NAMALWA (cell line): ENCODE data around the gene RBM17.
"Not testable (repeated sequence)": the region's sequence is repeated elsewhere in the genome, so short reads cannot be mapped to it uniquely, and the experiment has no call there.

ENCODE experiments used
- DNase-seq: peaks from one replicate; pipeline ENCODE4 v3.0.0-alpha.2; 2015; ENCODE audit warnings: low spot score

The RBM17 gene, protein sequence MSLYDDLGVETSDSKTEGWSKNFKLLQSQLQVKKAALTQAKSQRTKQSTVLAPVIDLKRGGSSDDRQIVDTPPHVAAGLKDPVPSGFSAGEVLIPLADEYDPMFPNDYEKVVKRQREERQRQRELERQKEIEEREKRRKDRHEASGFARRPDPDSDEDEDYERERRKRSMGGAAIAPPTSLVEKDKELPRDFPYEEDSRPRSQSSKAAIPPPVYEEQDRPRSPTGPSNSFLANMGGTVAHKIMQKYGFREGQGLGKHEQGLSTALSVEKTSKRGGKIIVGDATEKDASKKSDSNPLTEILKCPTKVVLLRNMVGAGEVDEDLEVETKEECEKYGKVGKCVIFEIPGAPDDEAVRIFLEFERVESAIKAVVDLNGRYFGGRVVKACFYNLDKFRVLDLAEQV

GRCh38 chr10:6088721-6089333 lies at the start of gene RBM17:
Gene RBM17 (plus strand): TSS chr10:6089034. CDS start chr10:6097066, 8,032 bp downstream.
- DNase-seq: peak; percentile 97

GRCh38 chr10:6039711-6040110 lies 49.1 kb upstream of the RBM17 start:
- DNase-seq: no peak

GRCh38 chr10:6040205-6040604 lies 48.6 kb upstream of the RBM17 start:
- no peak for DNase-seq

DNA sequence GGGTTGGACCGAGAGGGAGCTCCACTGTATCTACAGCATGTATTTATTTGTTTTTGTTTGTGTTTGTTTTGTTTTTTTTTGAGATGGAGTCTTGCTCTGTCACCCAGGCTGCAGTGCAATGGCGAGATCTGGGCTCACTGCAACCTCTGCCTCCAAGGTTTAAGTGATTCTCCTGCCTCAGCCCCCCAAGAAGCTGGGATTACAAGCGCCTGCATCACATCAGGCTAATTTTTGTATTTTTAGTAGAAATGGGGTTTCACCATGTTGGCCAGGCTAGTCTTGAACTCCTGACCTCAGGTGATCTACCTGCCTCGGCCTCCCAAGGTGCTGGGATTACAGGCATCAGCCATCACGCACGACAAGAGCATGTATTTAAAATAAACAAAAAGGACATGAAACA lies 45.5 kb upstream of the RBM17 start:
- not testable (repeated sequence) for DNase-seq

DNA sequence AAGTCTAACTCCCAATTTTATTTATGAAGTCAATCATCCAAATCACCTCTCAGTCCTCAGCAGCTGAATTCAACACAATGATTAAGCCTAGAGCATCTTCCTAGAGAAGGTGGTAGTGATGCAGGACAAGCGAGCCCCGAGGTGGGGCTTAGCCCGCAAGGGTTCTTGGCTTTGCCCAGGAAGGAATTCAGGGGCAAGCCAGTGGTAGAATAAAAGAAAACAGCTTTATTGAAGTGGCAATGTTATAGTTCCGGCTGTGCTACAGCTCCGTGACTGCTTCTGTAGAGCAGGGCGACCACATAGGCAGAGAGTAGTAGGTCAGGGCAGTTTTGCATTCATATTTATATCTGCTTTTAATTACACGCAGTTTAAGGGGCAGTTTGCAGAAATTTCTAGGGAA lies 44.8 kb upstream of the RBM17 start:
- DNase-seq: no peak

- DNase-seq: no peak
These were observed 44.0 kb upstream of the RBM17 start for GRCh38 chr10:6044751-6045313.

GRCh38 chr10:6045314-6045848 lies 43.5 kb upstream of the RBM17 start:
- no peak for DNase-seq

GRCh38 chr10:6045878-6046772 lies 42.7 kb upstream of the RBM17 start:
- DNase-seq: no peak

GRCh38 chr10:6046773-6047611 lies 41.8 kb upstream of the RBM17 start:
- DNase-seq: no peak

- DNase-seq: no peak
These were observed 41.0 kb upstream of the RBM17 start for GRCh38 chr10:6047847-6048246.

- no peak for DNase-seq
These were observed 40.4 kb upstream of the RBM17 start for GRCh38 chr10:6048281-6049030.

GRCh38 chr10:6049031-6049400 lies 39.8 kb upstream of the RBM17 start:
- DNase-seq: no peak

GRCh38 chr10:6050801-6051445 lies 37.9 kb upstream of the RBM17 start:
- DNase-seq: peak; percentile 93

- DNase-seq: peak; percentile 38
These were observed 36.3 kb upstream of the RBM17 start for GRCh38 chr10:6052247-6053221.

DNA sequence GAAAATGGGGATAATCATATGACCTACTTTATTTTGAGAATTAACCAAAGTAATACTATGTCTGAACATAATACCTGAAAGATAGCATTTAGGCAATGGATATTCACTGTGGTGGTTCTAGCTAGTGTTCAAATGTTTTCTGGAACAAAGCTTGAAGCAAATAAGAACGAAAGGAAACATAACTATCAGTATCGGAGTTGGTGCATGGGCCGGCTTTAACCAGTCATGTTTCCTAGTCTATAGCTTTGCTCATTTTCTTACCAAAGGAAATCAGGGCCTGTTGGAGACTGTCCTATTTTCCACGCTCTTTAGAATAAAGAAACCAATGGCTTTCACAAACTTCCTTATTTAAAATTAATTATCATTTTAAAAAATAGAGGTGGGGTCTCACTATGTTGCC lies 35.5 kb upstream of the RBM17 start:
- no peak for DNase-seq

GRCh38 chr10:6053816-6054631 lies 34.8 kb upstream of the RBM17 start:
- peak; percentile 15 for DNase-seq

GRCh38 chr10:6054884-6055283 lies 34.0 kb upstream of the RBM17 start:
- DNase-seq: no peak

DNA sequence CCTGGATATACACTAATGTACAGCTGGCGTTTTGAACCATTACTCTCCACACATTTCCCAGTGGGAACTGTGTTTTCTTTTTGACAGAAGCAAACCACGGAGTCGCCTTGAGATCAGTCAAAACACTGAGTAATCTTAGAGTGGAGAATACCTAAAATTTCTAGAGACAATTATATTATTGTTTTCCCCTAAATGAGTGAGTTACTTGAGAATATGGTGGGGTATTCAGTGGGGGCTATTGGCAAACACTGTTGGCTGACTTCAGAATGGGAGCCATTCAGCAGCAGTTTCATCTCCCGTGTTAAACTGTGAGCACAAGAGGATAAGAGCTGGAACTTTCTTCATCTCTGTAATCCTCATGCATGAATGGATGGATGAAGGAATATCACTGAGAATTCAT lies 32.9 kb upstream of the RBM17 start:
- no peak for DNase-seq
